RWPE2 (cell line): ENCODE measurements around the gene AGBL4.

Experiments
- ATAC-seq: fragments of 200-7000 bp; cut with Tn5 transposase; 3 replicates; pipeline ENCODE4 v1.9.1; 2021; ENCODE audit warnings: low read depth
- DNase-seq: peaks from one replicate; pipeline ENCODE4 v3.0.0-alpha.2; 2020; ENCODE audit warnings: low spot score
- H3K27ac ChIP-seq: fragments of 450-650 bp; 2 replicates; pipeline ENCODE4 v1.5.1; 2017; ENCODE audit warnings: mild to moderate bottlenecking; ENCODE audit not compliant: poor library complexity, severe bottlenecking
- H3K27me3 ChIP-seq: fragments of 250-450 bp; sonication (Bioruptor Pico); 2 replicates; pipeline ENCODE4 v1.5.1; 2021; ENCODE audit warnings: mild to moderate bottlenecking, moderate library complexity; ENCODE audit not compliant: insufficient read depth, poor library complexity, severe bottlenecking
- H3K36me3 ChIP-seq: fragments of 250-450 bp; sonication (Bioruptor Pico); 2 replicates; pipeline ENCODE4 v1.5.1; 2020; ENCODE audit warnings: low read depth, mild to moderate bottlenecking, moderate library complexity
- H3K4me1 ChIP-seq: fragments of 250-450 bp; sonication (Bioruptor Pico); 2 replicates; pipeline ENCODE4 v1.5.1; 2021; ENCODE audit warnings: mild to moderate bottlenecking, moderate library complexity; ENCODE audit not compliant: insufficient read depth, poor library complexity, severe bottlenecking
- H3K4me3 ChIP-seq: fragments of 250-450 bp; sonication (Bioruptor Pico); 2 replicates; pipeline ENCODE4 v1.5.1; 2021; ENCODE audit warnings: mild to moderate bottlenecking, moderate library complexity; ENCODE audit not compliant: severe bottlenecking
- H3K9me3 ChIP-seq: fragments of 250-450 bp; sonication (Bioruptor Pico); 2 replicates; pipeline ENCODE4 v1.5.1; 2021; ENCODE audit warnings: mild to moderate bottlenecking, moderate library complexity; ENCODE audit not compliant: severe bottlenecking
- CTCF ChIP-seq: fragments of 450-650 bp; IDR thresholded peaks from one replicate; pipeline ENCODE4 v1.5.1; 2017; ENCODE audit warnings: mild to moderate bottlenecking, moderate library complexity; ENCODE audit not compliant: poor library complexity, severe bottlenecking

AGBL4 gene

GRCh38 chr1:48552420-48552819 is 1471.3 kb downstream of the AGBL4 start:
- Histone ChIP-seq H3K4me3 (no peak overlapping the region), H3K4me1 (no peaks in the 10 kb centered on the region), H3K27me3 (no peaks in the 10 kb centered on the region), H3K9me3 (no peaks in the 10 kb centered on the region), H3K27ac (no peak overlapping the region), H3K36me3 (no peaks in the 10 kb centered on the region)
- DNase-seq (no peak), ATAC-seq (peak; percentile 58; the same call in 2 of the 3 replicates)
- peak; percentile 47 for TF ChIP-seq CTCF

- Histone ChIP-seq H3K4me1 (no peaks in the 10 kb centered on the region), H3K4me3 (no peak overlapping the region), H3K9me3 (no peaks in the 10 kb centered on the region), H3K27me3 (no peaks in the 10 kb centered on the region), H3K27ac (no peak overlapping the region), H3K36me3 (no peaks in the 10 kb centered on the region)
- TF ChIP-seq CTCF = no peak
- DNase-seq = no peak
- no peak for ATAC-seq
These were observed 1474.8 kb downstream of the AGBL4 start for GRCh38 chr1:48548985-48549384.

- no peak overlapping the region for H3K27ac ChIP-seq
- no peaks in the 10 kb centered on the region for H3K36me3 ChIP-seq
- no peak for TF ChIP-seq CTCF
- H3K4me1 ChIP-seq = no peaks in the 10 kb centered on the region
- H3K27me3 ChIP-seq = no peaks in the 10 kb centered on the region
- no peak overlapping the region for H3K4me3 ChIP-seq
- ATAC-seq (no peak), DNase-seq (no peak)
- H3K9me3 ChIP-seq = no peaks in the 10 kb centered on the region
These were observed 1476.1 kb downstream of the AGBL4 start for GRCh38 chr1:48547561-48548220.

GRCh38 chr1:48543854-48544253 is 1479.9 kb downstream of the AGBL4 start:
- Histone ChIP-seq H3K4me3 (no peak overlapping the region), H3K9me3 (no peaks in the 10 kb centered on the region), H3K4me1 (no peaks in the 10 kb centered on the region), H3K36me3 (no peaks in the 10 kb centered on the region), H3K27me3 (no peaks in the 10 kb centered on the region), H3K27ac (no peak overlapping the region)
- ATAC-seq (no peak), DNase-seq (no peak)
- TF ChIP-seq CTCF = no peak

GRCh38 chr1:48540587-48540986 is 1483.2 kb downstream of the AGBL4 start:
- H3K27me3 ChIP-seq = no peaks in the 10 kb centered on the region
- H3K36me3 ChIP-seq = no peaks in the 10 kb centered on the region
- TF ChIP-seq CTCF = no peak
- no peak overlapping the region for H3K4me3 ChIP-seq
- H3K27ac ChIP-seq = no peak overlapping the region
- H3K4me1 ChIP-seq = no peaks in the 10 kb centered on the region
- DNase-seq (no peak), ATAC-seq (no peak)
- no peaks in the 10 kb centered on the region for H3K9me3 ChIP-seq
